ENCODE measurements around the gene NAGS.

- TF ChIP-seq, protein P1, sequence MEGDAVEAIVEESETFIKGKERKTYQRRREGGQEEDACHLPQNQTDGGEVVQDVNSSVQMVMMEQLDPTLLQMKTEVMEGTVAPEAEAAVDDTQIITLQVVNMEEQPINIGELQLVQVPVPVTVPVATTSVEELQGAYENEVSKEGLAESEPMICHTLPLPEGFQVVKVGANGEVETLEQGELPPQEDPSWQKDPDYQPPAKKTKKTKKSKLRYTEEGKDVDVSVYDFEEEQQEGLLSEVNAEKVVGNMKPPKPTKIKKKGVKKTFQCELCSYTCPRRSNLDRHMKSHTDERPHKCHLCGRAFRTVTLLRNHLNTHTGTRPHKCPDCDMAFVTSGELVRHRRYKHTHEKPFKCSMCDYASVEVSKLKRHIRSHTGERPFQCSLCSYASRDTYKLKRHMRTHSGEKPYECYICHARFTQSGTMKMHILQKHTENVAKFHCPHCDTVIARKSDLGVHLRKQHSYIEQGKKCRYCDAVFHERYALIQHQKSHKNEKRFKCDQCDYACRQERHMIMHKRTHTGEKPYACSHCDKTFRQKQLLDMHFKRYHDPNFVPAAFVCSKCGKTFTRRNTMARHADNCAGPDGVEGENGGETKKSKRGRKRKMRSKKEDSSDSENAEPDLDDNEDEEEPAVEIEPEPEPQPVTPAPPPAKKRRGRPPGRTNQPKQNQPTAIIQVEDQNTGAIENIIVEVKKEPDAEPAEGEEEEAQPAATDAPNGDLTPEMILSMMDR (IDR thresholded peaks at IDR 0.05), result 0 out of 2 replicates have a peak, but pooled peaks have one; percentile 12
- TF ChIP-seq POLR2AphosphoS5 (IDR thresholded peaks at IDR 0.05; ENCODE audit: low read depth, low read length) (no peak), TAF1 (IDR thresholded peaks at IDR 0.05; ENCODE audit: borderline replicate concordance, low read depth, low read length) (no peak)
Observed at GRCh38 chr17:44007346-44008204, 3.2 kb downstream of the NAGS start.

All from SK-N-SH (cell line).